HEK293 (cell line): Measurements from ENCODE around the gene OR2V2.

Source experiments
- BCL6B ChIP-seq: fragments of 450-650 bp; formaldehyde crosslinking; IDR thresholded peaks from 2 replicates; pipeline ENCODE4 v1.5.1; 2017; ENCODE audit warnings: missing biosample characterization, missing genetic modification characterization
- CTCF ChIP-seq: fragments of 450-650 bp; formaldehyde crosslinking; IDR thresholded peaks from 2 replicates; pipeline ENCODE4 v1.5.1; 2016; ENCODE audit warnings: missing biosample characterization, missing genetic modification characterization
- FEZF1 ChIP-seq: fragments of 450-650 bp; formaldehyde crosslinking; IDR thresholded peaks from 2 replicates; pipeline ENCODE4 v1.5.1; 2016; ENCODE audit warnings: missing biosample characterization, missing genetic modification characterization
- GLIS2 ChIP-seq: fragments of 450-650 bp; formaldehyde crosslinking; IDR thresholded peaks from 2 replicates; pipeline ENCODE4 v1.5.1; 2016; ENCODE audit warnings: missing biosample characterization, missing genetic modification characterization
- OSR2 ChIP-seq: fragments of 450-650 bp; formaldehyde crosslinking; IDR thresholded peaks from 2 replicates; pipeline ENCODE4 v1.5.1; 2016; ENCODE audit warnings: missing biosample characterization, missing genetic modification characterization
- OVOL3 ChIP-seq: fragments of 450-650 bp; formaldehyde crosslinking; IDR thresholded peaks from 2 replicates; pipeline ENCODE4 v1.5.1; 2016; ENCODE audit warnings: missing biosample characterization, missing genetic modification characterization
- PRDM1 ChIP-seq: fragments of 450-650 bp; formaldehyde crosslinking; IDR thresholded peaks from 2 replicates; pipeline ENCODE4; 2016; ENCODE audit warnings: missing biosample characterization, missing genetic modification characterization
- YY2 ChIP-seq: fragments of 450-650 bp; formaldehyde crosslinking; IDR thresholded peaks from 2 replicates; pipeline ENCODE4 v1.5.1; 2016; ENCODE audit warnings: missing biosample characterization, missing genetic modification characterization
- ZBTB10 ChIP-seq: fragments of 450-650 bp; formaldehyde crosslinking; IDR thresholded peaks from 2 replicates; pipeline ENCODE4 v1.5.1; 2016; ENCODE audit warnings: missing biosample characterization, missing genetic modification characterization
- ZBTB44 ChIP-seq: fragments of 450-650 bp; IDR thresholded peaks from 2 replicates; pipeline ENCODE4 v1.5.1; 2018; ENCODE audit warnings: missing biosample characterization, mild to moderate bottlenecking, missing genetic modification characterization
- ZBTB48 ChIP-seq: fragments of 450-650 bp; formaldehyde crosslinking; IDR thresholded peaks from 2 replicates; pipeline ENCODE4 v1.5.1; 2016; ENCODE audit warnings: missing biosample characterization, missing genetic modification characterization
- ZBTB8A ChIP-seq: fragments of 450-650 bp; formaldehyde crosslinking; IDR thresholded peaks from 2 replicates; pipeline ENCODE4 v1.5.1; 2016; ENCODE audit warnings: missing biosample characterization, missing genetic modification characterization
- ZFHX2 ChIP-seq: fragments of 450-650 bp; formaldehyde crosslinking; conservative IDR thresholded peaks from 2 replicates; pipeline ENCODE4 v1.5.1; 2016; ENCODE audit warnings: missing biosample characterization, missing genetic modification characterization
- ZNF10 ChIP-seq: fragments of 450-650 bp; formaldehyde crosslinking; IDR thresholded peaks from 2 replicates; pipeline ENCODE4 v1.5.1; 2017; ENCODE audit warnings: missing biosample characterization, missing genetic modification characterization
- ZNF16 ChIP-seq: fragments of 450-650 bp; formaldehyde crosslinking; IDR thresholded peaks from 2 replicates; pipeline ENCODE4 v1.5.1; 2016; ENCODE audit warnings: low read depth, missing biosample characterization, missing genetic modification characterization
- ZNF175 ChIP-seq: fragments of 450-650 bp; formaldehyde crosslinking; IDR thresholded peaks from 2 replicates; pipeline ENCODE4 v1.5.1; 2016; ENCODE audit warnings: missing biosample characterization, missing genetic modification characterization
- ZNF2 ChIP-seq: fragments of 450-650 bp; formaldehyde crosslinking; IDR thresholded peaks from 2 replicates; pipeline ENCODE4 v1.5.1; 2016; ENCODE audit warnings: missing biosample characterization, missing genetic modification characterization
- ZNF274 ChIP-seq, 2 experiments: fragments of 200-500 bp in 1 of 2; fragments of 450-650 bp in 1 of 2; sonication (Bioruptor generic) in 1 of 2; formaldehyde crosslinking in 1 of 2; IDR thresholded peaks; 2 replicates each; pipeline versions ENCODE4 v1.5.1 to v1.6.1; 2014 to 2016; ENCODE audit warnings: borderline replicate concordance in 1 of 2, inconsistent platforms in 1 of 2, low read length in 1 of 2, missing biosample characterization in 1 of 2, missing genetic modification characterization in 1 of 2
- ZNF311 ChIP-seq: fragments of 450-650 bp; formaldehyde crosslinking; IDR thresholded peaks from 2 replicates; pipeline ENCODE4 v1.5.1; 2017; ENCODE audit warnings: missing biosample characterization, missing genetic modification characterization, borderline replicate concordance
- ZNF394 ChIP-seq: fragments of 450-650 bp; formaldehyde crosslinking; IDR thresholded peaks from 2 replicates; pipeline ENCODE4 v1.5.1; 2016; ENCODE audit warnings: missing biosample characterization, missing genetic modification characterization, mild to moderate bottlenecking, moderate library complexity, borderline replicate concordance
- ZNF426 ChIP-seq: fragments of 450-650 bp; formaldehyde crosslinking; IDR thresholded peaks from 2 replicates; pipeline ENCODE4 v1.5.1; 2017; ENCODE audit warnings: missing biosample characterization, missing genetic modification characterization, mild to moderate bottlenecking, inconsistent platforms, moderate library complexity
- ZNF449 ChIP-seq: fragments of 450-650 bp; formaldehyde crosslinking; IDR thresholded peaks from 2 replicates; pipeline ENCODE4 v1.5.1; 2017; ENCODE audit warnings: missing biosample characterization, mild to moderate bottlenecking, missing genetic modification characterization, moderate library complexity
- ZNF529 ChIP-seq: fragments of 450-650 bp; formaldehyde crosslinking; IDR thresholded peaks from 2 replicates; pipeline ENCODE4 v1.5.1; 2017; ENCODE audit warnings: missing genetic modification characterization, missing biosample characterization; ENCODE audit not compliant: insufficient replicate concordance
- ZNF558 ChIP-seq: fragments of 450-650 bp; formaldehyde crosslinking; IDR thresholded peaks from 2 replicates; pipeline ENCODE4 v1.5.1; 2016; ENCODE audit warnings: missing biosample characterization, missing genetic modification characterization
- ZNF600 ChIP-seq: fragments of 450-650 bp; formaldehyde crosslinking; IDR thresholded peaks from 2 replicates; pipeline ENCODE4 v1.5.1; 2016; ENCODE audit warnings: missing biosample characterization, missing genetic modification characterization
- ZNF654 ChIP-seq: fragments of 450-650 bp; formaldehyde crosslinking; IDR thresholded peaks from 2 replicates; pipeline ENCODE4 v1.5.1; 2016; ENCODE audit warnings: low read depth, missing biosample characterization, missing genetic modification characterization
- ZNF707 ChIP-seq: fragments of 450-650 bp; formaldehyde crosslinking; IDR thresholded peaks from 2 replicates; pipeline ENCODE4 v1.5.1; 2016; ENCODE audit warnings: missing biosample characterization, missing genetic modification characterization
- ZNF777 ChIP-seq: fragments of 450-650 bp; formaldehyde crosslinking; IDR thresholded peaks from 2 replicates; pipeline ENCODE4 v1.5.1; 2017; ENCODE audit warnings: missing biosample characterization, missing genetic modification characterization, borderline replicate concordance
- ZSCAN30 ChIP-seq: fragments of 450-650 bp; IDR thresholded peaks from 2 replicates; pipeline ENCODE4 v1.5.1; 2018; ENCODE audit warnings: missing biosample characterization, mild to moderate bottlenecking, missing genetic modification characterization, moderate library complexity
- ZXDB ChIP-seq: fragments of 450-650 bp; formaldehyde crosslinking; IDR thresholded peaks from 2 replicates; pipeline ENCODE4 v1.5.1; 2016; ENCODE audit warnings: missing biosample characterization, missing genetic modification characterization

OR2V2 gene

GRCh38 chr5:181181650-181182565, 34.5 kb downstream of the OR2V2 start (continued):
- TF ChIP-seq ZBTB10 (tag by site-specific recombination) (no peak), ZNF10 (no peak), GLIS2 (no peak), ZXDB (tag by site-specific recombination) (peak; percentile 53; the same call in 1 of the 2 replicates), OSR2 (tag by site-specific recombination) (no peak), ZBTB8A (peak; percentile 18; the same call in 1 of the 2 replicates), ZNF175 (tag by site-specific recombination) (no peak), ZNF558 (tag by site-specific recombination) (no peak), ZNF707 (tag by site-specific recombination) (no peak), ZNF274 (IDR thresholded peaks at IDR 0.05; ENCODE audit: low read length) (no peak), ZNF274 (tag by site-specific recombination; IDR thresholded peaks at IDR 0.05; ENCODE audit: borderline replicate concordance) (no peak), ZNF777 (tag by site-specific recombination) (no peak), CTCF (no peak; the same call in 1 of the 2 replicates), YY2 (no peak), ZBTB48 (tag by site-specific recombination) (no peak), FEZF1 (no peak), ZFHX2 (0 out of 2 replicates have a peak, but pooled peaks have one; percentile 12), BCL6B (tag by site-specific recombination) (no peak), ZNF426 (tag by site-specific recombination) (no peak), ZNF600 (tag by site-specific recombination) (0 out of 2 replicates have a peak, but pooled peaks have one; percentile 59), ZNF394 (tag by site-specific recombination) (no peak), PRDM1 (no peak), ZNF449 (tag by site-specific recombination) (no peak), OVOL3 (no peak), ZSCAN30 (tag by site-specific recombination) (no peak), ZNF654 (tag by site-specific recombination) (peak; percentile 91), ZNF2 (tag by site-specific recombination) (no peak), ZNF529 (no peak), ZBTB44 (tag by site-specific recombination) (no peak), ZNF16 (no peak), ZNF311 (no peak)
